ENCODE measurements around the gene TEX44. TPM values are rescaled to one million over a fixed set of nuclear protein-coding genes. Genes with fewer than 3 reads are reported as not detected.
"Not testable (repeated sequence)": the region's sequence is repeated elsewhere in the genome, so short reads cannot be mapped to it uniquely, and the experiment has no call there.

Gene TEX44
- total RNA-seq, 2 experiments from 2014 or later = not detected

GRCh38 chr2:231552752-231553151, 39.9 kb upstream of the TEX44 start:
- Histone ChIP-seq H3K4me3 (ENCODE audit: low read length) (no peak overlapping the region), H3K36me3 (ENCODE audit: insufficient read depth, low read length) (no peaks in the 10 kb centered on the region), H3K9me3 (ENCODE audit: control insufficient read depth in 1 of 2, insufficient read depth in 1 of 2, low read length in 2 of 2) (peaks cover 0 to 12% of the 10 kb centered on the region in 2 experiments), H3K4me1 (ENCODE audit: insufficient read depth, low read length) (peaks cover 42% of the 10 kb centered on the region), H3K27me3 (ENCODE audit: control insufficient read depth in 1 of 2, insufficient read depth in 2 of 2, low read length in 2 of 2) (no peaks in the 10 kb centered on the region), H3K27ac (ENCODE audit: low read depth in 1 of 2, low read length in 2 of 2) (no peak overlapping the region)
- CTCF ChIA-PET = interaction anchor here (0.7 to 1.1 kb wide), 3 partner anchors 10 to 564 kb away, joined by 3 to 4 read pairs (median 4); no protein-coding TSS in a partner anchor
- H3K36me3 Mint-ChIP-seq (ENCODE audit: low read depth) = peaks cover 9% of the 10 kb centered on the region
- peaks cover 10% of the 10 kb centered on the region for H3K9me3 Mint-ChIP-seq
- POLR2A ChIA-PET = interaction anchor here (1.0 to 2.0 kb wide), 2 partner anchors 70 to 88 kb away, joined by 5 to 7 read pairs; partner anchors contain the start of gene NCL
- intact Hi-C loops (cut with DNase I, micrococcal nuclease) = no loop called here
- no peak overlapping the region for H3K4me3 Mint-ChIP-seq
- ATAC-seq (ENCODE audit: poor library complexity) = no peak
- no peak for DNase-seq
- TF ChIP-seq CTCF (IDR thresholded peaks at IDR 0.05) = no peak
- no peaks in the 10 kb centered on the region for H3K27me3 Mint-ChIP-seq
- H3K27ac Mint-ChIP-seq = no peak overlapping the region
- H3K4me1 Mint-ChIP-seq (ENCODE audit: low read depth) = peaks cover 10% of the 10 kb centered on the region

GRCh38 chr2:231554327-231554726, 38.3 kb upstream of the TEX44 start:
- H3K27me3 Mint-ChIP-seq = no peaks in the 10 kb centered on the region
- H3K4me1 Mint-ChIP-seq (ENCODE audit: low read depth) = peaks cover 2% of the 10 kb centered on the region
- no peak overlapping the region for H3K27ac Mint-ChIP-seq
- H3K36me3 ChIP-seq (ENCODE audit: insufficient read depth, low read length) = no peaks in the 10 kb centered on the region
- H3K4me3 ChIP-seq (ENCODE audit: low read length) = peak overlapping the region; percentile 8
- H3K27me3 ChIP-seq (ENCODE audit: control insufficient read depth in 1 of 2, insufficient read depth in 2 of 2, low read length in 2 of 2) = no peaks in the 10 kb centered on the region
- peaks cover 29% of the 10 kb centered on the region for H3K4me1 ChIP-seq (ENCODE audit: insufficient read depth, low read length)
- peaks cover 10% of the 10 kb centered on the region for H3K9me3 Mint-ChIP-seq
- ATAC-seq (ENCODE audit: poor library complexity) (no peak), DNase-seq (no peak)
- ChIA-PET POLR2A (no interaction called here), CTCF (interaction anchor here (1.4 to 2.4 kb wide), 2 partner anchors 15 to 71 kb away, joined by 3 to 6 read pairs; no protein-coding TSS in a partner anchor)
- H3K27ac ChIP-seq (ENCODE audit: low read depth in 1 of 2, low read length in 2 of 2) = no peak overlapping the region
- no peak for TF ChIP-seq CTCF (IDR thresholded peaks at IDR 0.05)
- no peak overlapping the region for H3K4me3 Mint-ChIP-seq
- H3K9me3 ChIP-seq (ENCODE audit: control insufficient read depth in 1 of 2, insufficient read depth in 1 of 2, low read length in 2 of 2) = peaks cover 0 to 12% of the 10 kb centered on the region in 2 experiments
- intact Hi-C loops (cut with DNase I, micrococcal nuclease) = loop anchor here in 1 of 2 experiments (2.0 kb wide), 1 partner anchor 326 kb away; no protein-coding TSS in a partner anchor
- peaks cover 9% of the 10 kb centered on the region for H3K36me3 Mint-ChIP-seq (ENCODE audit: low read depth)

- H3K9me3 ChIP-seq (ENCODE audit: control insufficient read depth in 1 of 2, insufficient read depth in 1 of 2, low read length in 2 of 2) = peaks cover 0 to 12% of the 10 kb centered on the region in 2 experiments
- Mint-ChIP-seq H3K4me1 (ENCODE audit: low read depth) (no peaks in the 10 kb centered on the region), H3K27ac (no peak overlapping the region), H3K36me3 (ENCODE audit: low read depth) (peaks cover 9% of the 10 kb centered on the region), H3K27me3 (no peaks in the 10 kb centered on the region), H3K4me3 (peak overlapping the region; percentile 6), H3K9me3 (peaks cover 10% of the 10 kb centered on the region)
- H3K4me3 ChIP-seq (ENCODE audit: low read length) = peak overlapping the region; percentile 8
- no peaks in the 10 kb centered on the region for H3K27me3 ChIP-seq (ENCODE audit: control insufficient read depth in 1 of 2, insufficient read depth in 2 of 2, low read length in 2 of 2)
- ChIA-PET CTCF (interaction anchor here (1.8 to 2.4 kb wide), 2 partner anchors 37 to 72 kb away, joined by 5 to 6 read pairs; no protein-coding TSS in a partner anchor), POLR2A (no interaction called here)
- ATAC-seq (ENCODE audit: poor library complexity) = no peak
- TF ChIP-seq CTCF (IDR thresholded peaks at IDR 0.05) = no peak
- H3K36me3 ChIP-seq (ENCODE audit: insufficient read depth, low read length) = no peaks in the 10 kb centered on the region
- H3K4me1 ChIP-seq (ENCODE audit: insufficient read depth, low read length) = peaks cover 25% of the 10 kb centered on the region
- H3K27ac ChIP-seq (ENCODE audit: low read depth in 1 of 2, low read length in 2 of 2) = no peak overlapping the region
- DNase-seq = peak in 3 of 14 experiments; percentile 22 to 40 (median 39)
- intact Hi-C loops (cut with DNase I, micrococcal nuclease) = loop anchor here (2.0 to 5.0 kb wide), 2 partner anchors 326 to 328 kb away; no protein-coding TSS in a partner anchor
Measured at GRCh38 chr2:231554748-231555545, 37.7 kb upstream of the TEX44 start.

- H3K36me3 ChIP-seq (ENCODE audit: insufficient read depth, low read length); H3K27ac ChIP-seq (ENCODE audit: low read depth in 1 of 2, low read length in 2 of 2); H3K4me1 Mint-ChIP-seq (ENCODE audit: low read depth); POLR2A ChIA-PET; DNase-seq; H3K4me3 Mint-ChIP-seq; H3K27me3 ChIP-seq (ENCODE audit: control insufficient read depth in 1 of 2, insufficient read depth in 2 of 2, low read length in 2 of 2); H3K27me3 Mint-ChIP-seq; H3K27ac Mint-ChIP-seq; ATAC-seq (ENCODE audit: poor library complexity); H3K4me3 ChIP-seq (ENCODE audit: low read length); H3K36me3 Mint-ChIP-seq (ENCODE audit: low read depth): not testable (repeated sequence)
- peaks cover 0 to 12% of the 10 kb centered on the region in 2 experiments for H3K9me3 ChIP-seq (ENCODE audit: control insufficient read depth in 1 of 2, insufficient read depth in 1 of 2, low read length in 2 of 2)
- CTCF ChIA-PET = interaction anchor here (1.8 kb wide), 1 partner anchor 39 kb away, joined by 5 read pairs; no protein-coding TSS in a partner anchor
- H3K4me1 ChIP-seq (ENCODE audit: insufficient read depth, low read length) = peaks cover 23% of the 10 kb centered on the region
- intact Hi-C loops (cut with DNase I, micrococcal nuclease) = loop anchor here (2.0 to 5.0 kb wide), 2 partner anchors 38 to 329 kb away; no protein-coding TSS in a partner anchor
- peaks cover 10% of the 10 kb centered on the region for H3K9me3 Mint-ChIP-seq
Measured at GRCh38 chr2:231556496-231556895, 36.2 kb upstream of the TEX44 start.

Data from CD4-positive, alpha-beta T cell (primary cell).